ENCODE measurements around the gene ATN1. TPM values are rescaled to one million over a fixed set of nuclear protein-coding genes. Genes with fewer than 3 reads are reported as not detected.

The ATN1 gene
- total and polyA plus RNA-seq, 2 of the 8 experiments (the other 6 are each of a cell fraction or from before 2014, with no cell fraction given): 20.6 to 73.4 TPM

DNA sequence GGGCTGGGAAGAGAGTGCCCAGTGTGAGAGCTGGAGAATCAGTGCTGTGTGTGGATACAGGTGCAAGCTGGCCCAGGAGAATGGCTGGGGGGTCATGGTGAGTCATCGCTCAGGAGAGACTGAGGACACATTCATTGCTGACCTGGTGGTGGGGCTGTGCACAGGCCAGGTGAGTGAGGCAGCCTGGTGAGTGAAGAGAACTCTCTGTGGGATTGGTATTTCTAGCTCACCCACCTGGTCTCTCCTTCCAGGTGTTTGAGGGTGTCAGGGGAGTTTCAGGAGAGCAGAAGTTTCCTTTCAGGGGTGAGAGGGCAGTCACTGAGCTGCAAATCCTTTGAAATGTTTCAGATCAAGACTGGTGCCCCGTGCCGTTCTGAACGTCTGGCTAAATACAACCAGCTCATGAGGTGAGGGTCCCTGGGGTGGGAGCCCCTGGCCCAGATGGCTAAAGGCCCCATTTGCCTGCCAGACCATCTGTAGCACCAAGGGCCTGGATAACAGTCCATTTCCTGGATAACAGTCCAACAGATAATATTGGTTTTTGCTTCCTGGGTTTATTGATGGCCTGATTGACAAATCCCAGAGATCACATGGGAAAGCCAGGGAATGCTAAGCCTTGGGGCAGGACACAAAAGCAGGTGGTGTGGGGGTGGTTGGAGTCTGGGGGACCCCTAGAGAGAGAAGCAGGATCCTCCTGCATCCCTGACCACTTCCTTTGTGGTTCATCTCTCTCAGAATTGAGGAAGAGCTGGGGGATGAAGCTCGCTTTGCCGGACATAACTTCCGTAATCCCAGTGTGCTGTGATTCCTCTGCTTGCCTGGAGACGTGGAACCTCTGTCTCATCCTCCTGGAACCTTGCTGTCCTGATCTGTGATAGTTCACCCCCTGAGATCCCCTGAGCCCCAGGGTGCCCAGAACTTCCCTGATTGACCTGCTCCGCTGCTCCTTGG, 5.5 kb upstream of the ATN1 start (continued):
- TF ChIP-seq CHD7 (IDR thresholded peaks at IDR 0.05; ENCODE audit: insufficient replicate concordance, low read length): no peak
- TF ChIP-seq, protein P1, sequence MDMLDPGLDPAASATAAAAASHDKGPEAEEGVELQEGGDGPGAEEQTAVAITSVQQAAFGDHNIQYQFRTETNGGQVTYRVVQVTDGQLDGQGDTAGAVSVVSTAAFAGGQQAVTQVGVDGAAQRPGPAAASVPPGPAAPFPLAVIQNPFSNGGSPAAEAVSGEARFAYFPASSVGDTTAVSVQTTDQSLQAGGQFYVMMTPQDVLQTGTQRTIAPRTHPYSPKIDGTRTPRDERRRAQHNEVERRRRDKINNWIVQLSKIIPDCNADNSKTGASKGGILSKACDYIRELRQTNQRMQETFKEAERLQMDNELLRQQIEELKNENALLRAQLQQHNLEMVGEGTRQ (IDR thresholded peaks at IDR 0.05; ENCODE audit: low read length): no peak
- no peak for TF ChIP-seq SAP30 (IDR thresholded peaks at IDR 0.05; ENCODE audit: insufficient read depth, insufficient replicate concordance, low read length)
- TF ChIP-seq SP4 (IDR thresholded peaks at IDR 0.05; ENCODE audit: low read length): no peak
- no peak for TF ChIP-seq JUND (IDR thresholded peaks at IDR 0.05; ENCODE audit: low read length)
- TF ChIP-seq BACH1 (IDR thresholded peaks at IDR 0.05; ENCODE audit: low read length): no peak

Data from H1 (cell line).